ENCODE data around the gene OR9I1.

The OR9I1 gene

GRCh38 chr11:58068655-58069054 is 56.7 kb downstream of the OR9I1 start:
- no peak overlapping the region for H3K27ac Mint-ChIP-seq
- no peaks in the 10 kb centered on the region for H3K27me3 Mint-ChIP-seq (ENCODE audit: low read depth)
- H3K4me1 Mint-ChIP-seq (ENCODE audit: low read depth) = no peaks in the 10 kb centered on the region
- no peaks in the 10 kb centered on the region for H3K9me3 Mint-ChIP-seq
- H3K4me3 Mint-ChIP-seq = no peak overlapping the region
- H3K36me3 Mint-ChIP-seq (ENCODE audit: low read depth) = no peaks in the 10 kb centered on the region

GRCh38 chr11:58067685-58068084 is 57.6 kb downstream of the OR9I1 start:
- Mint-ChIP-seq H3K27me3 (ENCODE audit: low read depth) (no peaks in the 10 kb centered on the region), H3K27ac (no peak overlapping the region), H3K36me3 (ENCODE audit: low read depth) (no peaks in the 10 kb centered on the region), H3K9me3 (no peaks in the 10 kb centered on the region), H3K4me1 (ENCODE audit: low read depth) (no peaks in the 10 kb centered on the region), H3K4me3 (no peak overlapping the region)

Data from T-helper 1 cell treated with Interleukin-12 subunit alpha and Interleukin-12 subunit beta and Interleukin-4 antibody, amounts not matched to agents 30 μg/mL and 1 μg/mL, for 36 hours (primary cell).